Keratinocyte (primary cell): ENCODE measurements around the gene ZBTB24. TPM values are rescaled to one million over a fixed set of nuclear protein-coding genes. Genes with fewer than 3 reads are reported as not detected.

Source experiments
- DNase-seq: peaks from one replicate; pipeline ENCODE4 v3.0.0-alpha.2; 2011; ENCODE audit warnings: low read depth, missing footprints, low spot score
- FAIRE-seq: peaks from 2 replicates; lab custom pipeline; 2011; peaks lifted over from hg19 to GRCh38; lab: Jason Lieb, UNC
- H2AFZ ChIP-seq: 2 replicates; pipeline ENCODE4 v1.6.0; 2012; ENCODE audit warnings: low read length, control low read depth, inconsistent platforms; ENCODE audit not compliant: control insufficient read depth
- H3K27ac ChIP-seq: 2 replicates; pipeline ENCODE4 v1.5.1; 2011; ENCODE audit warnings: low read length; ENCODE audit not compliant: control insufficient read depth, insufficient read depth
- H3K27me3 ChIP-seq: 3 replicates; pipeline ENCODE4 v1.6.0; 2011; ENCODE audit warnings: low read length; ENCODE audit not compliant: control insufficient read depth, insufficient read depth; ENCODE audit errors: extremely low read depth
- H3K36me3 ChIP-seq, 2 experiments: 2 replicates in 1 of 2; 3 replicates in 1 of 2; pipeline ENCODE4 v1.5.1; 2011; ENCODE audit warnings: low read length in 2 of 2, mild to moderate bottlenecking in 1 of 2; ENCODE audit not compliant: control insufficient read depth in 2 of 2, insufficient read depth in 2 of 2; ENCODE audit errors: extremely low read depth in 1 of 2
- H3K4me1 ChIP-seq: 3 replicates; pipeline ENCODE4 v1.5.1; 2011; ENCODE audit warnings: low read length; ENCODE audit not compliant: control insufficient read depth, insufficient read depth; ENCODE audit errors: extremely low read depth
- H3K4me2 ChIP-seq: 3 replicates; pipeline ENCODE4 v1.6.0; 2011; ENCODE audit warnings: low read depth, low read length; ENCODE audit not compliant: control insufficient read depth, insufficient read depth; ENCODE audit errors: extremely low read depth
- H3K4me3 ChIP-seq, 3 experiments: fragments of 200-600 bp in 1 of 3; sonication (generic) in 1 of 3; 2 replicates in 2 of 3; 3 replicates in 1 of 3; pipeline ENCODE4 v1.5.1; 2011 to 2016; ENCODE audit warnings: low read length in 3 of 3, mild to moderate bottlenecking in 3 of 3, control low read depth in 2 of 3, inconsistent platforms in 1 of 3, low read depth in 1 of 3, mixed read lengths in 1 of 3, mixed run types in 1 of 3, moderate library complexity in 1 of 3; ENCODE audit not compliant: control insufficient read depth in 2 of 3, insufficient read depth in 2 of 3; ENCODE audit errors: extremely low read depth in 1 of 3
- H3K79me2 ChIP-seq: 2 replicates; pipeline ENCODE4 v1.6.0; 2012; ENCODE audit warnings: low read length; ENCODE audit not compliant: control insufficient read depth, insufficient read depth
- H3K9ac ChIP-seq: 3 replicates; pipeline ENCODE4 v1.6.0; 2011; ENCODE audit warnings: low read length; ENCODE audit not compliant: control insufficient read depth, insufficient read depth; ENCODE audit errors: extremely low read depth
- H3K9me1 ChIP-seq: 3 replicates; pipeline ENCODE4 v1.6.0; 2011; ENCODE audit warnings: low read length; ENCODE audit not compliant: control insufficient read depth, insufficient read depth; ENCODE audit errors: extremely low read depth
- H3K9me3 ChIP-seq: 2 replicates; pipeline ENCODE4 v1.5.1; 2012; ENCODE audit warnings: low read depth, low read length; ENCODE audit not compliant: control insufficient read depth
- H4K20me1 ChIP-seq: 3 replicates; pipeline ENCODE4 v1.6.0; 2011; ENCODE audit warnings: low read length; ENCODE audit not compliant: control insufficient read depth, insufficient read depth; ENCODE audit errors: extremely low read depth
- CTCF ChIP-seq, 3 experiments: IDR thresholded peaks in 1 of 3; conservative IDR thresholded peaks in 1 of 3; optimal IDR thresholded peaks in 1 of 3; 2 replicates in 2 of 3; 3 replicates in 1 of 3; pipeline versions ENCODE3 to v1.5.1; 2011; ENCODE audit warnings: low read length in 3 of 3, mild to moderate bottlenecking in 3 of 3, moderate library complexity in 2 of 3, control low read depth in 1 of 3, inconsistent platforms in 1 of 3; ENCODE audit not compliant: insufficient read depth in 2 of 3; ENCODE audit errors: extremely low read depth in 1 of 3
- EZH2 ChIP-seq: IDR thresholded peaks from one replicate; pipeline ENCODE4 v1.6.1; 2012; ENCODE audit warnings: inconsistent platforms, mild to moderate bottlenecking, low read length, moderate library complexity
- dilution Hi-C: fragments of 300-500 bp; cut with MboI; formaldehyde crosslinking; loops from one replicate; pipeline ENCODE4 v1.7.0; 2020; ENCODE audit warnings: low sequenced_read_pairs; ENCODE audit not compliant: extremely low pct_ligation_motif_present
- polyA plus RNA-seq, 5 experiments: library from polyadenylated mRNA; depleted of rRNA in 3 of 5; stranded (reverse) in 3 of 5; stranded (forward) in 1 of 5; unstranded in 1 of 5; fragments of >200 nt; gene quantifications; 1 replicate in 1 of 5; 2 replicates in 3 of 5; 3 replicates in 1 of 5; pipeline versions ENCODE4 v1.2.1 to v1.2.3, GENCODE V29; 2011 to 2012; ENCODE audit warnings: missing spikeins in 2 of 5, low read depth in 1 of 5, low replicate concordance in 1 of 5

Gene ZBTB24
- polyA plus RNA-seq, 1 donor (not counting 4 experiments of a cell fraction or from before 2014, with no cell fraction given), result 4.6 TPM

- H2AFZ ChIP-seq, result no peak overlapping the region
- H3K27me3 ChIP-seq, result no peaks in the 10 kb centered on the region
- H3K79me2 ChIP-seq, result no peaks in the 10 kb centered on the region
- H3K4me2 ChIP-seq, result no peak overlapping the region
- dilution Hi-C loops, result no loop called here
- no peak overlapping the region for H3K4me3 ChIP-seq
- peaks cover 19% of the 10 kb centered on the region for H3K4me1 ChIP-seq
- no peak for FAIRE-seq
- no peak overlapping the region for H3K9ac ChIP-seq
- H3K9me1 ChIP-seq, result no peaks in the 10 kb centered on the region
- TF ChIP-seq CTCF (optimal IDR thresholded peaks at IDR 0.05 in 1 of 3, IDR thresholded peaks at IDR 0.05 in 1 of 3, conservative IDR thresholded peaks at IDR 0.05 in 1 of 3; ENCODE audit: extremely low read depth in 1 of 3, insufficient read depth in 2 of 3, low read length in 3 of 3), result no peak
- TF ChIP-seq EZH2, result no peak
- DNase-seq, result no peak
- no peak overlapping the region for H3K27ac ChIP-seq
- H3K36me3 ChIP-seq, result no peaks in the 10 kb centered on the region
- H4K20me1 ChIP-seq, result no peaks in the 10 kb centered on the region
- H3K9me3 ChIP-seq, result no peaks in the 10 kb centered on the region
Observed at GRCh38 chr6:109420751-109421150, 62.3 kb downstream of the ZBTB24 start.

GRCh38 chr6:109417646-109418045, 65.4 kb downstream of the ZBTB24 start:
- Histone ChIP-seq H3K9me1 (no peaks in the 10 kb centered on the region), H3K27ac (no peak overlapping the region), H4K20me1 (no peaks in the 10 kb centered on the region), H3K4me3 (no peak overlapping the region), H3K9me3 (no peaks in the 10 kb centered on the region), H2AFZ (no peak overlapping the region), H3K36me3 (no peaks in the 10 kb centered on the region), H3K27me3 (no peaks in the 10 kb centered on the region), H3K9ac (no peak overlapping the region), H3K79me2 (no peaks in the 10 kb centered on the region), H3K4me2 (no peak overlapping the region), H3K4me1 (peaks cover 4% of the 10 kb centered on the region)
- dilution Hi-C loops, result no loop called here
- DNase-seq (no peak), FAIRE-seq (no peak)
- TF ChIP-seq EZH2 (no peak), CTCF (optimal IDR thresholded peaks at IDR 0.05 in 1 of 3, IDR thresholded peaks at IDR 0.05 in 1 of 3, conservative IDR thresholded peaks at IDR 0.05 in 1 of 3; ENCODE audit: extremely low read depth in 1 of 3, insufficient read depth in 2 of 3, low read length in 3 of 3) (no peak)

Other genes with a start within 250 kb of the ZBTB24 start
- 116 to 244 TPM (median 207 TPM) in 3 replicates for gene CD164, start 100.8 kb downstream of the ZBTB24 start, polyA plus RNA-seq
- gene PPIL6, start 42.6 kb downstream of the ZBTB24 start, polyA plus RNA-seq, result 0.82 to 1.4 TPM (median 1.3 TPM) in 3 replicates
- gene SMPD2, start 42.5 kb downstream of the ZBTB24 start, polyA plus RNA-seq, result 11.7 to 15.8 TPM (median 13.2 TPM) in 3 replicates
- gene MICAL1, start 27.4 kb downstream of the ZBTB24 start, polyA plus RNA-seq, result 25.6 to 37.6 TPM (median 29.8 TPM) in 3 replicates
- 0.94 to 1.8 TPM (median 1.2 TPM) in 3 replicates for gene AK9, start 208.0 kb upstream of the ZBTB24 start, polyA plus RNA-seq
- 8.6 to 12.8 TPM (median 12.6 TPM) in 3 replicates for gene FIG4, start 208.1 kb upstream of the ZBTB24 start, polyA plus RNA-seq